ENCODE measurements around the gene NHSL1.
"Not testable (repeated sequence)": the region's sequence is repeated elsewhere in the genome, so short reads cannot be mapped to it uniquely, and the experiment has no call there.

The NHSL1 gene

GRCh38 chr6:138456401-138456790 is 42.9 kb downstream of the NHSL1 start:
- DNase-seq: no peak

- DNase-seq: no peak
Observed at GRCh38 chr6:138455746-138456400, 43.4 kb downstream of the NHSL1 start.

GRCh38 chr6:138454981-138455706 is 44.1 kb downstream of the NHSL1 start:
- no peak for DNase-seq

GRCh38 chr6:138451043-138451442 is 48.3 kb downstream of the NHSL1 start:
- no peak for DNase-seq

- no peak for DNase-seq
Observed at GRCh38 chr6:138450445-138450844, 48.8 kb downstream of the NHSL1 start.

GRCh38 chr6:138446821-138447220 is 52.5 kb downstream of the NHSL1 start:
- DNase-seq: no peak

GRCh38 chr6:138443979-138444378 is 55.3 kb downstream of the NHSL1 start:
- DNase-seq: no peak

- no peak for DNase-seq
Observed at GRCh38 chr6:138442663-138443062, 56.6 kb downstream of the NHSL1 start.

GRCh38 chr6:138441965-138442364 is 57.3 kb downstream of the NHSL1 start:
- no peak for DNase-seq

GRCh38 chr6:138440758-138441357 is 58.4 kb downstream of the NHSL1 start:
- no peak for DNase-seq

GRCh38 chr6:138440296-138440695 is 59.0 kb downstream of the NHSL1 start:
- no peak for DNase-seq

- no peak for DNase-seq
Observed at GRCh38 chr6:138439546-138439945, 59.7 kb downstream of the NHSL1 start.

- no peak for DNase-seq
Observed at GRCh38 chr6:138434925-138435324, 64.4 kb downstream of the NHSL1 start.

- no peak for DNase-seq
Observed at GRCh38 chr6:138434096-138434495, 65.2 kb downstream of the NHSL1 start.

- DNase-seq: no peak
Observed at GRCh38 chr6:138432063-138432356, 67.3 kb downstream of the NHSL1 start.

- no peak for DNase-seq
Observed at GRCh38 chr6:138431256-138432062, 67.8 kb downstream of the NHSL1 start.

GRCh38 chr6:138430361-138431145 is 68.7 kb downstream of the NHSL1 start:
- peak; percentile 42 for DNase-seq

GRCh38 chr6:138429761-138430160 is 69.5 kb downstream of the NHSL1 start:
- DNase-seq: no peak

GRCh38 chr6:138428944-138429598 is 70.2 kb downstream of the NHSL1 start:
- DNase-seq: no peak

- no peak for DNase-seq
Observed at GRCh38 chr6:138427701-138428100, 71.6 kb downstream of the NHSL1 start.

- DNase-seq: no peak
Observed at GRCh38 chr6:138426500-138427123, 72.7 kb downstream of the NHSL1 start.

GRCh38 chr6:138425256-138425655 is 74.0 kb downstream of the NHSL1 start:
- DNase-seq: not testable (repeated sequence)

Data from islet precursor cell (in vitro differentiated cells).